ENCODE data around the gene AFF3.
"Not testable (repeated sequence)": the region's sequence is repeated elsewhere in the genome, so short reads cannot be mapped to it uniquely, and the experiment has no call there.

Gene AFF3

DNA sequence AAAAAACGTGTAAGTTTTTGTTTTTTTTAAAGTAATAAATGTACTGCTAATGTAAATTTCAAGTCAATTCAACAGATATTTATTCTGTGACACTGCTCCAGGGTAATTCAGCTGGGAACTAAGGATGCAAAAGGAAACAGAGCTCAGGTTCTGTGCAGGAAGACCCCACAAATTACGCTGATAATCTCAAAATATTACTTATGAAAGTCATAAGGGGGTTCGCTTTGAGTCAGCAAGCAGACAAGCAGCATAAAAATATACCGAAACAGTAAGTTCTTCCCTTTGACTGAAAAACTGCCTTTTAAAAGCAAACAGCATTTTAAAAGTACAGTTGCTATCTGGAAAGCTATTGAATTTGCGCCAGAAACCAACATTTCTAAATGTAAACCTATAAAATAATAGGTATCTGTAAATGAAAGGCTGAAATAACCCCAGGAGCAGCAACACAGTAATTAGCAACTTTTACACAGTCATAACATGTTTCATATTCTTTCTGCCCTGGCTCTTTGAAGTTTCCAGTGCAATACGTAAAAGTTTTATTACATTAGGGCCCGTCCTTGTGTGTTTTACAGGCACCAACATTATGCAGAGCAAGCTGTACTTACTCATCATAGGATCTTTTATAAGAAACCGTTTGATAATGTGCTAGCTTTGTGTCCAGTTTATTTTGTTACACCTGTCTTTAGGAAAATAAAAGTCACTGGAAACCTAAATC lies 39.8 kb downstream of the AFF3 start:
- H3K36me3 ChIP-seq (ENCODE audit: control insufficient read depth, insufficient read depth, low read length); H3K27ac ChIP-seq (ENCODE audit: insufficient read depth, low read depth, low read length, poor library complexity, severe bottlenecking); H3K9me3 ChIP-seq (ENCODE audit: control insufficient read depth, low read length); H3K4me3 ChIP-seq (ENCODE audit: insufficient read depth, low read depth, low read length): not testable (repeated sequence)
- H3K27me3 ChIP-seq (ENCODE audit: control insufficient read depth, insufficient read depth, low read length, poor library complexity, severe bottlenecking): peaks cover 53% of the 10 kb centered on the region
- WGBS, 2 experiments: 75% methylated on average over 2 of the region's 8 CpGs; no CpG with 5 or more reads in 1 of the 2 experiments
- H3K4me1 ChIP-seq (ENCODE audit: control insufficient read depth, insufficient read depth, low read length): peaks cover 12% of the 10 kb centered on the region

DNA sequence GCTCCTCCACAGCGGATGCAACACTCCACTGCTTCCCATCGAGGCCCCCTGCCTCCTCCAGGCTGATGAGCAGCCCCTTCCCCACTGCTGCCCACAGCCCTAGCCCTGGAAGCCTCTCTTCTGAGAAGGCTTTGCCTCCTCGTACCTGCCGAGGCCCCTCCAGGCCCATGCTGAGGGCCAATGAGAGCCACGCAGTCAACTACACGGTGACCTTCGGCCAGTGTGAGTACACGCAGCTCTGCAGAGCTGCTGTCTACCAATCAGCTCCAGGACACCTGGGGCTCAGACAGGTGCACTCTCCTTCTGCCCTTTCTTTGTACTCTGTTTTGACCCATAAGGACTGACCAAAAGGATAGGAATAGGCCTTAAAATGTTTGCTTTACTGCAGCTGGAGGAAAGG lies 43.5 kb downstream of the AFF3 start:
- not testable (repeated sequence) for H3K4me3 ChIP-seq (ENCODE audit: insufficient read depth, low read depth, low read length); H3K4me1 ChIP-seq (ENCODE audit: control insufficient read depth, insufficient read depth, low read length); H3K36me3 ChIP-seq (ENCODE audit: control insufficient read depth, insufficient read depth, low read length); H3K9me3 ChIP-seq (ENCODE audit: control insufficient read depth, low read length); H3K27ac ChIP-seq (ENCODE audit: insufficient read depth, low read depth, low read length, poor library complexity, severe bottlenecking)
- WGBS, 2 experiments: no CpG with 5 or more reads among the region's 8 CpGs
- H3K27me3 ChIP-seq (ENCODE audit: control insufficient read depth, insufficient read depth, low read length, poor library complexity, severe bottlenecking): peaks cover 23% of the 10 kb centered on the region

DNA sequence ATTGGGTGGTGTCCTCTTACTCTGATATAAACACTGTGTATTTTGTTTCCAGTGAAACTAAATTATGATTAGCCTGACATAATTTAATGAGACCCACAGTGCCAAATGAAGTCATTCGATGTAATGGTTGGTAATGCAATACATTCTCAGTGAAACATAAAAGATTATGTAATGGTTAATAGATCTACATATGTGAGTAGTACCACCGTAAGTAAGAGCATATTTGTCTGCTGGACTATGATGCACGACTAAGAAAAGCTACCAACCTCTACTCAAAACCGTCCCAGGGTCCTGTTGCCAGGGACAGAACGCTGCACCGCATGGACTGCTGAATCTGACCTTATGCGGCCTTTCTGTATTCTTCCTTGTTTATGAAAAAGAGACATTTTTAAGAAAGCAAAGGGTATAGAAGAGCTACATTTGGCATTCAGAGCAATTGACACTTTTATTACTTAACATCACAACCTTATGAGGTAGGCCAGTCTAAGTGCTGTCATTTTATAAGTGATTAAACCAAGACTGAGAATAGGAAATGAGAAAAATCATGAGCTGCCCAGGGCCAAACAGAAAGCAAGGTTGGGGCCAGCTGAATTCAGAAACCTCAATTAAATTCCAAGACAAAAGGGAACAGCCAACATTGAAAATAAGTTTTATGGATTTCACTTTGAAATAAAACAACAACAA lies 44.6 kb downstream of the AFF3 start:
- WGBS, 2 experiments: no CpG with 5 or more reads among the region's 7 CpGs
- not testable (repeated sequence) for H3K9me3 ChIP-seq (ENCODE audit: control insufficient read depth, low read length); H3K36me3 ChIP-seq (ENCODE audit: control insufficient read depth, insufficient read depth, low read length); H3K4me1 ChIP-seq (ENCODE audit: control insufficient read depth, insufficient read depth, low read length); H3K27ac ChIP-seq (ENCODE audit: insufficient read depth, low read depth, low read length, poor library complexity, severe bottlenecking); H3K4me3 ChIP-seq (ENCODE audit: insufficient read depth, low read depth, low read length)
- peaks cover 13% of the 10 kb centered on the region for H3K27me3 ChIP-seq (ENCODE audit: control insufficient read depth, insufficient read depth, low read length, poor library complexity, severe bottlenecking)

DNA sequence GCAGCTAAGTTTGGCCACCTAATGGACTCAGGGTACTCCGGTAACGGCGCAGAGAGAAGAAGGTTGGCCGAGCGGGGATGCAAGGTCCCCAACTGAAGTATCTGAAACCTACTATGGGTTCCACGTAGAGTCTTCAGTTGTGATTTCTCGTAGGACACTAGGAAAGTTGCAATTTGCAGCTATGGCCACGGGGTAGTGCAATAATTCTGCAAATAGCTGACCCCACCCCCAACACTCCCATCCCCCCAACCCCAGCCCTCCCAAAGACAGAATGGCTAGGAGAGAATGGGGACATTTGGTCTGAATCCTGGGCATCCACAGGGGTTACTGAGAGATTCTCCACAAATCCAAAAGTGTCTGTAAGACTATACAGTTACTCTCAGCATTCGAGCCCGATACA lies 46.5 kb downstream of the AFF3 start:
- not testable (repeated sequence) for H3K9me3 ChIP-seq (ENCODE audit: control insufficient read depth, low read length)

DNA sequence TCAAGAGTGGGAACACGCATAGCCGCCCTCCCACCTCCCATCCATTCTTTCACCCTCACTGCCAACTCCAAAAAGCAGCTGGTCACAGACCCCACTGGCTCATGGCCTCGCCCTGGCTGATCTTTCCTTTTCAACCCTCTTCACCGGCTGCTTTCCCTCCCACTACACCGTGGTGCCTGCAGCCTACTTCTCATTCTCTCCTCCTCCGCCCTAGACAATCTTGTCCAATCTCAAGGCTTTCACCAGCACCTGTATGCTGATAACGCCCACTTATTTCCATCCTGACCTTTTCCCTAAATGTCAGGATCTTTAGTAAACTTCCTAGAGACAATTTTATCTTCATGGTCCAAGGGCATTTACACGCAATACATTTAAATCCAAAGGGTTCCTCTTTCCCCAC lies 50.6 kb downstream of the AFF3 start:
- H3K4me1 ChIP-seq (ENCODE audit: control insufficient read depth, insufficient read depth, low read length); H3K4me3 ChIP-seq (ENCODE audit: insufficient read depth, low read depth, low read length); H3K9me3 ChIP-seq (ENCODE audit: control insufficient read depth, low read length); H3K27ac ChIP-seq (ENCODE audit: insufficient read depth, low read depth, low read length, poor library complexity, severe bottlenecking); H3K27me3 ChIP-seq (ENCODE audit: control insufficient read depth, insufficient read depth, low read length, poor library complexity, severe bottlenecking); H3K36me3 ChIP-seq (ENCODE audit: control insufficient read depth, insufficient read depth, low read length): not testable (repeated sequence)
- WGBS, 2 experiments: 92 to 93% methylated on average over 5 of the region's 8 CpGs

More for the DNA sequence above, 46.5 kb downstream of the AFF3 start:
- H3K27me3 ChIP-seq (ENCODE audit: control insufficient read depth, insufficient read depth, low read length, poor library complexity, severe bottlenecking); H3K27ac ChIP-seq (ENCODE audit: insufficient read depth, low read depth, low read length, poor library complexity, severe bottlenecking); H3K4me1 ChIP-seq (ENCODE audit: control insufficient read depth, insufficient read depth, low read length); H3K4me3 ChIP-seq (ENCODE audit: insufficient read depth, low read depth, low read length); H3K36me3 ChIP-seq (ENCODE audit: control insufficient read depth, insufficient read depth, low read length): not testable (repeated sequence)
- 63 to 72% methylated on average over 3 to 4 of the region's 10 CpGs for WGBS, 2 experiments

DNA sequence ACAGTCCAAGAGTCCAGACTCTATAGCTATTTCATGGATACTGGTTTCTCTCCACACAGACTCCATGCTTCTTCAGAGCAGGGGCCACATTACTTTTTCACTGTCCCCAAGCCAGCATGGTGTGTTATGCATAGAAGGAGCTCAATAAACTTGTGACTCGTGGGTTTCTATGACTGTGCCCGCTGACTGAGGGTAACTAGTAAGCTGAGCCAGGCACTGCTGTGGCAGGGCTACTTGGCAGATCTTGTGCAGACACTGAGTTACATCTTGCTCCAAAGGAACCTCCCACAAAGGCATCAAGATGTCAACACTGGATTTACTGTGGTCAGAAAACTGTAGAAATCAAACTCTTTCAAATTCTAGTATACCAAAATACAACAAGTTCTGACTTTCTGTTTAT lies 56.6 kb downstream of the AFF3 start:
- H3K27ac ChIP-seq (ENCODE audit: insufficient read depth, low read depth, low read length, poor library complexity, severe bottlenecking); H3K4me1 ChIP-seq (ENCODE audit: control insufficient read depth, insufficient read depth, low read length); H3K36me3 ChIP-seq (ENCODE audit: control insufficient read depth, insufficient read depth, low read length); H3K4me3 ChIP-seq (ENCODE audit: insufficient read depth, low read depth, low read length); H3K9me3 ChIP-seq (ENCODE audit: control insufficient read depth, low read length); H3K27me3 ChIP-seq (ENCODE audit: control insufficient read depth, insufficient read depth, low read length, poor library complexity, severe bottlenecking): not testable (repeated sequence)
- WGBS, 2 experiments: 95 to 100% methylated on average over 2 of the region's 2 CpGs

DNA sequence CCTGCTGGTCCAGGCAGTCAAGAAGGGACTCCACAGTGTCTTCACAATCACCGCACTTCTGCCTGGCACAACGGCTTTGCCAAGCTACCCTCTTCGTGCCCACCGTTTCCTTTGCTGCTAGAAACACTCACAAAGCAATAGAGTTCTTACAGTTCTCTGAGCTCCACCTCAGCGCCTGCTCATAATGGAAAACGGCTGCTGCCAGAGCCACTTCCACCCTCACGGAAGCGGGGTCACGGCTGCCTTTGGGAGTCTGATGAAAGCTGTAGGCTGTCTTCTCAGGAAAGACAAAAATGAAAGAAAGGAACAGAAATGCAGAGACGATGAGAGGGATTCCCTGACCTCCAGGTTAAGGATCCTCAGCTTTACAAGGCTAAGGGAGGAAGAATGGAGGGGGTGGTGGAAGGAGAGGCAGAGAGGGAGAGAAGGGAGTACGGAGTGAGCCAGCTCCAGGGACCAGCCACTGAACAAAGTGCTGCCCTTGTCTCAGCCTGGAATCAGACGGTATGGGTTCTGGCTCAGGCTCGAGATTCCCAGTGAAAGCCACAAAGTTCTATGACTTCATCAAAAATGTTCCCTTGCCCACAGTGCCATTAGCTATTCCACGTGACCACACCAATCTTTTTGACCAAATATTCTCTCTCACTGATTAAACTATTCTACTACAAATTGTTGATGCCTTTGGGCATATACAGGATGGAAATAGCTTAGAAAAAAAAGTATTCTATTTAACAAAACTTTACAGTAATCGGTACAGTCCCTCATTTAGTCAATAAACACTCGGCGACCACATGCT lies 58.8 kb downstream of the AFF3 start:
- not testable (repeated sequence) for H3K27ac ChIP-seq (ENCODE audit: insufficient read depth, low read depth, low read length, poor library complexity, severe bottlenecking); H3K27me3 ChIP-seq (ENCODE audit: control insufficient read depth, insufficient read depth, low read length, poor library complexity, severe bottlenecking); H3K4me1 ChIP-seq (ENCODE audit: control insufficient read depth, insufficient read depth, low read length); H3K4me3 ChIP-seq (ENCODE audit: insufficient read depth, low read depth, low read length); H3K9me3 ChIP-seq (ENCODE audit: control insufficient read depth, low read length); H3K36me3 ChIP-seq (ENCODE audit: control insufficient read depth, insufficient read depth, low read length)
- 93 to 94% methylated on average over 15 of the region's 17 CpGs for WGBS, 2 experiments

DNA sequence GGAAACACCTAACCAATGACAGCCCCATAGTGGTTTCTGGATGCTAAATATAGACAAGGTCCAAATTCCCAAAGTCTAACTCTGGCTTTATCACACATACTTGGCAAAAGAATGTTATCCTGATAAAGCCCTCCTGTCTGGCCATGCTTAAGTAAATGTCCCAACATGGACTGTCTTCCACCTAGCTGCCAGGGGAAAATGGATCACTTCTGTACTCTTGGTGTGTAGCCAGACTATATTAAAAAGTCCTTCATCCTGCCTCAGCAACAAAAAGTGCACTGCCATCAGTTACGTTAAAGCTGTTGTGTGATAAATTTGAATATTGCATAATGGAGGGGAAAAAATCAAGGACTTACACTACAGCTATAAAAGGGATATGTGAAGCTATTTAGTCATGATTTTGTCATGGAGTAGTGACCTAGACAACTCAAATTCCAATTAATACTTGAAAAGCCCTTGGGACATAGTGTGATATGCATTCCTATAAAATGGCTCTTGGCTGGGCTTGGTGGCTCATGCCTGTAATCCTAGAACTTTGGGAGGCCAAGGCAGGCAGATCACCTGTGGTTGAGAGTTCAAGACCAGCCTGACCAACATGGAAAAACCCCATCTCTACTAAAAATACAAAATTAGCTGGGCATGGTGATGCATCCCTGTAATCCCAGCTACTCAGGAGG lies 60.0 kb downstream of the AFF3 start:
- H3K4me3 ChIP-seq (ENCODE audit: insufficient read depth, low read depth, low read length); H3K36me3 ChIP-seq (ENCODE audit: control insufficient read depth, insufficient read depth, low read length); H3K4me1 ChIP-seq (ENCODE audit: control insufficient read depth, insufficient read depth, low read length); H3K9me3 ChIP-seq (ENCODE audit: control insufficient read depth, low read length); H3K27me3 ChIP-seq (ENCODE audit: control insufficient read depth, insufficient read depth, low read length, poor library complexity, severe bottlenecking); H3K27ac ChIP-seq (ENCODE audit: insufficient read depth, low read depth, low read length, poor library complexity, severe bottlenecking): not testable (repeated sequence)
- whole genome bisulfite sequencing, 2 experiments: no CpG with 5 or more reads among the region's 1 CpG

DNA sequence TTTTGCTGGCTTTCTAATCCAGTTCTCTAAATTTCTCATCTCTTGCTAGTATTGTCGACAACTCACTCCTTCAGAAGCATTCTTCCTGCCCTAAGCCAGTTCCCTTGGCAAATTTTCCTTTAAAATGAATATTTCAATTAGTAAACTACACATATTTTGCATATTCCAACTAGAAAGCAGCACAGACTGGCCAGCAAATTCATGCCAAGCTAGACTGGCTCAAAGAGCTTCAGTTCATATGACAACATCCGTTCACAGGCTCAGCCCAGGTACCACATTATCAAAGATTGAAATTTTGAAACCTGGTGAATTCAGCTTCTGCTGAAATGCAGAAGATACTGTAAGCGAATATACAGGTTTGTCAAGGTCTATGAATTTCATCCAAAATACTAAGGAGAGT lies 64.5 kb downstream of the AFF3 start:
- WGBS, 2 experiments: 88 to 95% methylated on average over 3 of the region's 3 CpGs

DNA sequence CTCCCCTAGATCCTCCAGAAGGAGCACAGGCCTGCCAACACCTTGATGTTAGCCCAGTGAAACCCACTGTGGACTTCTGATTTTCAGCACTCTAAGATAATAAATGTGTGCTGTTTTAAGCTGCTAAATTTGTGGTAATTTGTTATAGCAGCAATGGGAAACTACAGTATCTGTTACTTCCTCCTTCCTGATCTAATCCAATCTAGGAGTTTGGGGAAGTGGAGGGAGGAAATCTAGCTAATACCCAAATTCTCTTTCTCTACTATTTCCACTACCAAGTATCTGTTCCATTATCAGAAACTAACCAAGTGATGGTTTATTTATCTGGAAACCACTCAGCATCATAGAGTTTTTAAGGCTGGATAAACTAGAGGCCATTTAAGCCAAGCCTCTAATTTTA lies 64.9 kb downstream of the AFF3 start:
- no peaks in the 10 kb centered on the region for H3K27me3 ChIP-seq (ENCODE audit: control insufficient read depth, insufficient read depth, low read length, poor library complexity, severe bottlenecking)
- H3K9me3 ChIP-seq (ENCODE audit: control insufficient read depth, low read length): no peaks in the 10 kb centered on the region
- H3K4me3 ChIP-seq (ENCODE audit: insufficient read depth, low read depth, low read length): no peak overlapping the region
- no peaks in the 10 kb centered on the region for H3K36me3 ChIP-seq (ENCODE audit: control insufficient read depth, insufficient read depth, low read length)
- H3K27ac ChIP-seq (ENCODE audit: insufficient read depth, low read depth, low read length, poor library complexity, severe bottlenecking): no peak overlapping the region
- no peaks in the 10 kb centered on the region for H3K4me1 ChIP-seq (ENCODE audit: control insufficient read depth, insufficient read depth, low read length)

More for the DNA sequence above, 64.5 kb downstream of the AFF3 start:
- H3K4me1 ChIP-seq (ENCODE audit: control insufficient read depth, insufficient read depth, low read length): no peaks in the 10 kb centered on the region
- H3K27ac ChIP-seq (ENCODE audit: insufficient read depth, low read depth, low read length, poor library complexity, severe bottlenecking): no peak overlapping the region
- H3K4me3 ChIP-seq (ENCODE audit: insufficient read depth, low read depth, low read length): no peak overlapping the region
- H3K9me3 ChIP-seq (ENCODE audit: control insufficient read depth, low read length): no peaks in the 10 kb centered on the region
- H3K27me3 ChIP-seq (ENCODE audit: control insufficient read depth, insufficient read depth, low read length, poor library complexity, severe bottlenecking): no peaks in the 10 kb centered on the region
- H3K36me3 ChIP-seq (ENCODE audit: control insufficient read depth, insufficient read depth, low read length): no peaks in the 10 kb centered on the region
